MM.1S (cell line): ENCODE data around the gene LIF.

ENCODE experiments used
- DNase-seq: peaks from one replicate; pipeline ENCODE4 v3.0.0-alpha.2; 2015
- H2AFZ ChIP-seq: fragments of 300-600 bp; sonication (generic); 2 replicates; pipeline ENCODE4 v1.6.0; 2016; ENCODE audit warnings: antibody characterized with exemption, low read length
- H3F3A ChIP-seq: fragments of 300-600 bp; sonication (generic); 2 replicates; pipeline ENCODE4 v1.6.1; 2016; ENCODE audit warnings: mild to moderate bottlenecking, antibody characterized with exemption, low read length, moderate library complexity, mixed read lengths; ENCODE audit not compliant: insufficient read depth
- H3K27ac ChIP-seq: fragments of 300-600 bp; sonication (generic); 2 replicates; pipeline ENCODE4 v1.5.1; 2016; ENCODE audit warnings: mild to moderate bottlenecking, low read length
- H3K27me3 ChIP-seq: fragments of 300-600 bp; sonication (generic); replicated peaks from 2 replicates; pipeline ENCODE4 v1.6.0; 2016; ENCODE audit warnings: low read length; ENCODE audit not compliant: insufficient read depth
- H3K36me3 ChIP-seq: fragments of 300-600 bp; sonication (generic); replicated peaks from 2 replicates; pipeline ENCODE4 v1.6.1; 2016; ENCODE audit warnings: mild to moderate bottlenecking, low read length, mixed read lengths; ENCODE audit not compliant: insufficient read depth
- H3K4me1 ChIP-seq: fragments of 300-600 bp; sonication (generic); 2 replicates; pipeline ENCODE4 v1.6.1; 2016; ENCODE audit warnings: low read length, mixed read lengths
- H3K4me2 ChIP-seq: fragments of 300-600 bp; sonication (generic); 2 replicates; pipeline ENCODE4 v1.6.0; 2016; ENCODE audit warnings: low read depth, low read length
- H3K4me3 ChIP-seq: fragments of 300-600 bp; sonication (generic); 2 replicates; pipeline ENCODE4 v1.5.1; 2016; ENCODE audit warnings: low read length, mixed read lengths
- H3K79me2 ChIP-seq: fragments of 300-600 bp; sonication (generic); 2 replicates; pipeline ENCODE4 v1.6.1; 2016; ENCODE audit warnings: mixed run types, low read length, mixed read lengths
- H3K9ac ChIP-seq: fragments of 300-600 bp; sonication (generic); 2 replicates; pipeline ENCODE4 v1.6.1; 2016; ENCODE audit warnings: low read length, mixed read lengths
- H3K9me2 ChIP-seq: fragments of 300-600 bp; sonication (generic); replicated peaks from 2 replicates; pipeline ENCODE4 v1.6.1; 2016; ENCODE audit warnings: mild to moderate bottlenecking, low read length, mixed read lengths; ENCODE audit not compliant: insufficient read depth
- H3K9me3 ChIP-seq: fragments of 300-600 bp; sonication (generic); replicated peaks from 2 replicates; pipeline ENCODE4 v1.6.1; 2016; ENCODE audit warnings: mild to moderate bottlenecking, low read length, mixed read lengths; ENCODE audit not compliant: insufficient read depth
- H4K20me1 ChIP-seq: fragments of 300-600 bp; sonication (generic); 2 replicates; pipeline ENCODE4 v1.6.1; 2016; ENCODE audit warnings: mild to moderate bottlenecking, low read length, moderate library complexity, mixed read lengths; ENCODE audit not compliant: insufficient read depth
- EZH2 ChIP-seq: fragments of 300-600 bp; sonication (generic); optimal IDR thresholded peaks from 2 replicates; pipeline ENCODE3; 2017; ENCODE audit warnings: low read depth, mild to moderate bottlenecking, antibody characterized with exemption, low read length, mixed read lengths
- EZH2phosphoT487 ChIP-seq: fragments of 300-600 bp; sonication (generic); IDR thresholded peaks from 2 replicates; pipeline ENCODE4 v1.6.1; 2018; ENCODE audit warnings: antibody characterized with exemption, low read length
- TF ChIP-seq, protein P1 (sequence below): fragments of 300-600 bp; sonication (generic); IDR thresholded peaks from 2 replicates; pipeline ENCODE4 v1.5.1; 2016; ENCODE audit warnings: antibody characterized with exemption, low read length, mixed read lengths

Gene LIF

DNA sequence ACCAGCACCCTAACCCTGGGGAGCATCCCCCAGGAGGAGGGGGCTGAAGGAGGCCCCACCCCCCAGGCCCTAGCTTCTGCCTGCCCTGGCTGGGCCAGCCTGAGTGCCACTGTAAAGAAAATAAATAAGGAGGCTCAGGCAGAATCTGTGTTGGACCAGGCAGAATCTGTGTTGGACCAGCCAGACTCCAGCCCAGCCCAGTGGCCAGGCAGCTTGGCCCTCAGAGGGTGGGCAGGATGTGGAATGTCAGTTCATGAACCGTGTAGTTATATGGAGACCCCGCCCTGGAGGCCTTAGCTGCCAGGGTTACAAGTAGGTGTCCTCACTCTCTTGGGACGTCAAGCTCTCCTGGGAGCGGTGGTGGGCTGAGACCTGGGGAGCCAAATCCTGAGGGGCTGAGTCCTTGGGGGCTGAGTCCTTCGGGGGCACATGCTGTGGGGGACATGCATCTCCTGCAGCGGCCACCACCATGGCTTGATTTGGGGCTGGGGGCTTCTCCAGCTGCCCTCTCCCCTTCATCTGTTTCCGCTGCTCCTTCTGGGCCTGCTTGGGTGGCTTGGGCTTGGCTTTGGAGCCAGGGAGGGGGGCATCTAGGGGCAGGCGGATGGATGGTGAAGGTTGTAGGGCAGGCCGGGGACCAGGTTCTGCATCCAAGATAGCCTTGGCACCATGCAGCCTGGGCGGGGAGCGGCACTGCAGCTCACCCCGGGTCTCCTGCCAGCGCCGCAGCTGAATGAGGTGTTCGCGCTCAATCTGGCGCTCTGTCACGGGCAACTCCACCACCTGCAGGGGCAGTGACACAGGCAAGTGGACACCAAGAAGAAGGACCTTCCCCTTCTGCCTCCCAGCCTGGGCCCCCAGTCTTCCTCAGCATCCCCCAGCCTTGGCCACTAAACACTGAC is 45.8 kb upstream of the LIF start:
- TF ChIP-seq EZH2, result no peak
- TF ChIP-seq, protein P1, sequence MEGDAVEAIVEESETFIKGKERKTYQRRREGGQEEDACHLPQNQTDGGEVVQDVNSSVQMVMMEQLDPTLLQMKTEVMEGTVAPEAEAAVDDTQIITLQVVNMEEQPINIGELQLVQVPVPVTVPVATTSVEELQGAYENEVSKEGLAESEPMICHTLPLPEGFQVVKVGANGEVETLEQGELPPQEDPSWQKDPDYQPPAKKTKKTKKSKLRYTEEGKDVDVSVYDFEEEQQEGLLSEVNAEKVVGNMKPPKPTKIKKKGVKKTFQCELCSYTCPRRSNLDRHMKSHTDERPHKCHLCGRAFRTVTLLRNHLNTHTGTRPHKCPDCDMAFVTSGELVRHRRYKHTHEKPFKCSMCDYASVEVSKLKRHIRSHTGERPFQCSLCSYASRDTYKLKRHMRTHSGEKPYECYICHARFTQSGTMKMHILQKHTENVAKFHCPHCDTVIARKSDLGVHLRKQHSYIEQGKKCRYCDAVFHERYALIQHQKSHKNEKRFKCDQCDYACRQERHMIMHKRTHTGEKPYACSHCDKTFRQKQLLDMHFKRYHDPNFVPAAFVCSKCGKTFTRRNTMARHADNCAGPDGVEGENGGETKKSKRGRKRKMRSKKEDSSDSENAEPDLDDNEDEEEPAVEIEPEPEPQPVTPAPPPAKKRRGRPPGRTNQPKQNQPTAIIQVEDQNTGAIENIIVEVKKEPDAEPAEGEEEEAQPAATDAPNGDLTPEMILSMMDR, result no peak
- no peak for TF ChIP-seq EZH2phosphoT487
- no peak overlapping the region for H3K4me2 ChIP-seq
- DNase-seq, result no peak
- no peak overlapping the region for H3K9ac ChIP-seq
- no peaks in the 10 kb centered on the region for H3K9me3 ChIP-seq
- no peaks in the 10 kb centered on the region for H3K9me2 ChIP-seq
- no peaks in the 10 kb centered on the region for H4K20me1 ChIP-seq
- H2AFZ ChIP-seq, result no peak overlapping the region
- H3K36me3 ChIP-seq, result no peaks in the 10 kb centered on the region
- peaks cover 20% of the 10 kb centered on the region for H3F3A ChIP-seq
- no peaks in the 10 kb centered on the region for H3K79me2 ChIP-seq
- no peak overlapping the region for H3K27ac ChIP-seq
- no peaks in the 10 kb centered on the region for H3K27me3 ChIP-seq
- no peak overlapping the region for H3K4me3 ChIP-seq
- H3K4me1 ChIP-seq, result peaks cover 17% of the 10 kb centered on the region; the same call in 1 of the 2 replicates

DNA sequence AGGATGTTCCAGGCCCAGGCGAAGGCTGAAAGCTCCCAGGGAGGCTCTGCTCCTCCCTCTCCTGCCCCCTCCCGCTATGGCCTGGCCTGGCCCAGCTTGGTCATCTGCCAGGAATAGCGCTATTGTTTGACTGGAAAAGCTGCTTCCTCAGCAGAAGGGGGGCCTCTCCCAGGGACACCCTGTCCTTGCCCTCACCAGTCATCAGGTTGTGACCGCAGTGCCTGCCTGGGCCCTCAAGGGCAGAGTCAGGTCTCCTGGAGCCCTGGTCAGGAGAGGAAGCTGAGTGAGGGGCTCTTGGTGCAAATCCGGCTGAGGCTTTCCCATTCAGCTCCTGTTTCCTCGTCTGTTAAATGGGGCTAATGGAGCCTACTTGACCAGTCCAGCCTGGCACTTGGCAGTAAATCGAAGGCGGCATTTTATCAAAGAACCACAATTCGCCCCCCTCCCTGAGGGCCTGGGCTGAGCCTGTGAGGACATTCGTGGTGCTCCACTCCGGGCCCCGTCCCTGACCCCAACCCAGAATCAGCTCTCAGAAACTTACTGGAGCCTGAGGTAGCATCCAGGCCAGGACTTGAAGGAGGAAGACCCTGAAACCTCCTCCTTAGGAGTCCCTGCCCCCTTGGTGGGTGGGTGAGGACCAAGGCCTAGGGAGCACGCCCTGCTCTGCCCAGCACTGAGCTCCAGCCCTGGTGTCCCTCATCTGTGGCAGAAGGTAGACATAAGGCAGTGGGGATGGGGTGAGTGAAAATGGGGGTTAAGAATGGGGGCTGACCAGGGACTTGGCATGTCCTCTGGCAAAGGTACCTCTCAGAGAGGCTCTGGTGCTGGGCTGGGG is 44.7 kb upstream of the LIF start:
- Histone ChIP-seq H3K79me2 (no peaks in the 10 kb centered on the region), H3K4me1 (peaks cover 17% of the 10 kb centered on the region; the same call in 1 of the 2 replicates), H3K36me3 (no peaks in the 10 kb centered on the region), H3K27me3 (no peaks in the 10 kb centered on the region), H2AFZ (no peak overlapping the region), H3K9ac (no peak overlapping the region), H3K27ac (no peak overlapping the region), H3K4me3 (no peak overlapping the region), H3K4me2 (no peak overlapping the region), H3F3A (peaks cover 20% of the 10 kb centered on the region), H3K9me3 (no peaks in the 10 kb centered on the region), H3K9me2 (no peaks in the 10 kb centered on the region), H4K20me1 (no peaks in the 10 kb centered on the region)
- DNase-seq, result no peak
- TF ChIP-seq EZH2 (no peak), EZH2phosphoT487 (no peak)
- TF ChIP-seq, protein P1, result no peak

DNA sequence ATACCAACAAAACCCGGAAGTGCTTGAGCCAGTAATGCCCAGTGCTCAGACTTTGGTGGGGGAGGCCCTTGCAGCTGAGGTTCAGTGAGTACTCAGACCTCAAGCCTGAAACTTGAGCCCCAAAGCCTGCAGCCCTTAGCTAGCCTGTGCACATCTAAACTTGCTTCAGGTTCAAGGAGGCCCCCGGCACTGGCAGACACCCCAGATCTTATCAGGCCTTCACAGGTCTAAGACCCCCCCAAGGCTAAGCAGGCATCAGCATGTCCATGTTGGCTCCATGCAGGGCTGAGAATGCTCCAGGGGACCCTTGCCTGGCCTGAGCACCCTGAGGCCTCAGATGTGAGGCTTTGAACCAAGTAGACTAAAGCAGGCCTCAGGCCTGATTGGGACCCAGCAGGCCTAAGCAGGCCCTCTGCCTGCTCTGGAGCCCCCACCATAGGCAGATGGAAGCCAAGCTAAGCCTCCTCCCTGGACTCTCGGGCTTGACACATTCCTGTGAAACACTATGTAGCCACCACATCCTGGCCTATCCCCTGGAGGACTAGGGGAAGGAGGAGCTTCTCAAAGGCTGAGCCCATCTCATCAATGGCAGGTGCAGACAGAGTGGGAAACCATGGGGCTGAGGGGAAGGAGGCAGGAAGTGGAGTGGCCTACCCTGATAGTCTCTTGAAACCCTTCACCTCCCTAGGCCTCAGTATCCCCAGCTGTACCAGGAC is 43.9 kb upstream of the LIF start:
- Histone ChIP-seq H3K36me3 (no peaks in the 10 kb centered on the region), H3K9me2 (no peaks in the 10 kb centered on the region), H3K4me1 (peaks cover 17% of the 10 kb centered on the region; the same call in 1 of the 2 replicates), H3K9me3 (no peaks in the 10 kb centered on the region), H2AFZ (0 out of 2 replicates have a peak overlapping the region, but pooled peaks have one; percentile 86), H3K79me2 (no peaks in the 10 kb centered on the region), H3K27ac (peak overlapping the region; percentile 9; the same call in 1 of the 2 replicates), H3F3A (peaks cover 20% of the 10 kb centered on the region), H3K4me3 (0 out of 2 replicates have a peak overlapping the region, but pooled peaks have one; percentile 84), H4K20me1 (no peaks in the 10 kb centered on the region), H3K4me2 (peak overlapping the region; percentile 90; the same call in 1 of the 2 replicates), H3K9ac (no peak overlapping the region), H3K27me3 (no peaks in the 10 kb centered on the region)
- no peak for DNase-seq
- TF ChIP-seq, protein P1, result no peak
- no peak for TF ChIP-seq EZH2
- TF ChIP-seq EZH2phosphoT487, result no peak
